Measurements from ENCODE around the gene SP3.
"Not testable (repeated sequence)": the region's sequence is repeated elsewhere in the genome, so short reads cannot be mapped to it uniquely, and the experiment has no call there.

The SP3 gene

DNA sequence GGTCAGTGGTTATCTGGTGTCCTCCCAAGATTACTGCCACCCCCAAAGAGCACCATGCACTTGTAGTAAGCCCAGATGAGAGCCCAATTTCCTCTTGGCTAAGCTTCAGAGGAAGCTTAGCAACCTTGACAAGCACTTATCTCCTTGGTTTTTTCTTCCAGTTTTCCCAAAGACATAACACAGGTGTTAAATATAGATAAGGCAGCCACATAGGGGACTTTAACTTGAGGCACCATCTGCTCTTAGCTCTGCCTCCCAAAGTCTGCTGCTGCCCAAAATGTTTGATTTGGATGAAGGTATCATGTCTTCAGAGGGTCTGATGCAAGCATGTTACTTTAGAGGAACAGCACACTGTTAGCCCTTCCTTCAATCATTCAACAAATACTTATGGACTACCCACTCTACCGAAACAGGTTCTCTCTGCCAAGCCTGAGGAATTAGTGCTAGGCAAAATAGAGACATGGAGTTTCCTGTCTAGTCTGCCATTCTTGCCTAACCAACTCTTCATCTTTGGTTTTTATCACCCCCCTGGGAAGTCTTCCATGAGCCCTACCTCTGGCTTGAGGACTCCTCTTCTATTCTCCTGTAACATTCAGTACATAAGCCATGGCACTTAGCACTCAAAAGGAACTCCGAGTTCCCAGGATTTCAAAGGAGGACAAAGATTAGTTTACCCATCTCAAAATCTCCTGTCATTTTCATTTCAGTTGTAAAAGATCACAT, 73.7 kb downstream of the SP3 start:
- no peak for DNase-seq (ENCODE audit: low read depth, low spot score)

DNA sequence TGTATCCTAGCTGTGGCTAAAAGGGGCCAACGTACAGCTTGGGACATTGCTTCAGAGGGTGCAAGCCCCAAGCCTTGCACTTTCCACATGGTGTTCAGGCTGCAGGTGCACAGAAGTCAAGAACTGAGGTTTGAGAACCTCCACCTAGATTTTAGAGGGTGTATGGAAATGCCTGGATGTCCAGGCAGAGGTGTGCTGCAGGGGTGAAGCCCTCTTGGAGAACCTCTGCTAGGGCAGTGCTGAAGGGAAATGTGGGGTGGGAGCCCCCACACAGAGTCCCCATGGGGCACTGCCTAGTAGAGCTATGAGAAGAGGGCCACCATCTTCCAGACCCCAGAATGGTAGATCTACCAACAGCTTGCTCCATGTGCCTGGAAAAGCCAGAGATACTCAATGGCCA, 75.7 kb downstream of the SP3 start:
- DNase-seq (ENCODE audit: low read depth, low spot score), result not testable (repeated sequence)

DNA sequence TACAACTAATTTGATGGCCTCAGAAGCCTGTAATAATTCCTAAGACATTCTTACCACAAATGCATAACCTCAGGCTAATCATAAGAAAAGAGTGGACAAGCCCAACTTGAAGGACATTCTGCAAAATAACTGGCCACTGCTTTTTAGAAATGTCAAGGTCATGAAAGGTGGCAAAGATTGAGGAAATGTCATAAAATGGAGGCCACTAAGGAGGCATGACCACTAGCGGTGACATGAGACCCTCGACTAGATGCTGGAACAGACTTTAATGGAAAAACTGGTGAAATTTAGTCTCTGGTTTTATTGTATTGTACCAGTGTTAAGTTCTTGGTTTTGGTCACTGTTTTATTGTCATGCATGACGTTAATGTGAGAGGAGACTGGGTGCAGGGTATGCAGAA, 78.6 kb downstream of the SP3 start:
- no peak for DNase-seq (ENCODE audit: low read depth, low spot score)

DNA sequence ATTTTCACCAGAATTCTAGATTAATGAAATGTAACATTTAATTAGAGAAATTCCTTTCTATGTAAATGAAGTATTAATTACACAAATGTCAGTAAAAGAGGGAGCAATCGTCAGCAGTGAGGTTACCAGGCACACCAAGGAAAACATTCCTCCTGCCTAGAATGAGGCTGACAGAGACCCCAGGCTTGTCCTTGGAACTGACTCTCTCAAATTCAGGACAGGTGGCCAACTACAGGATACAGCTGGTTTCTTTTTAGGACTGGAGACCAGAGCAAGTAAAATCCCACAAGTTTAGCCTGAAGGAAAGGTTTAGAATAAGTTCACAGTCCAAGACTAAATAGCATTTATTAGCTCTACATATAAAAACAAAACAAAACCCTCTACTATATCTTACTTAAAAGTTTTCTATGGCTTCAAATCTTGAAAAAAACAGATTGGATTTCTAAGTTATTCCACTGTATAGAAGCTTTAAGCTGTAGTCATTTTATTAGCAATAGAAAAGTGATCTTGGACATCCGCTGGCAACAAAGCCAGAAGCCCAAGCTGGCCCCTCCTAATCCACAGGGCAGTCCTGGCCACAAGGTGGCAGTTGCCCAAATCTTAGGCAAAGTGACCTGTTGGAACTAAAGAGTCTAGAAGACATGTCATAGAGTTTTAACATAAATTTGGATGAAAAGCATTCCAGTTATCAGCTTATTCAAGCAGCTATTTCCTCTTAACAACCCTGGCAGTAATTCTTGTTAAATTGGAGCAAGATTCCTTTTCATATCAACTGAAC, 81.0 kb downstream of the SP3 start:
- no peak for DNase-seq (ENCODE audit: low read depth, low spot score)

DNA sequence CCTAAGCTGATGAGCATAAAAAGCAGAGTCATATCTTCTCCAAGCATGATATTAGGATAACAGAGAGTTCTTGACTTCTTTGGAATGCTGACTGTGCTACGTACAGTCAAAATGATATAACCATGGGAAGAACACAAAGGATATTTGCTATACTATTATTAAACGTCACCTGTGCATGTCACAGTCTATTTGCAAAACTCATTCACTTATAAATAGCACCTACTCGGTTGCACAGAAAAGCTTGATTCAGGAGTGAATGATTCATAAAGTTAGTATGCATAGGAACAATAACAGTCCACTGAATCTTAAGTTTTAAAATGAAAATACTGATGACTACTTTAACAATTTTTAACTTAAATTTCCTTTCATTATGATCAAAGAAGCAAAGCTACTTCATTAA, 83.3 kb downstream of the SP3 start:
- DNase-seq (ENCODE audit: low read depth, low spot score), result no peak

DNA sequence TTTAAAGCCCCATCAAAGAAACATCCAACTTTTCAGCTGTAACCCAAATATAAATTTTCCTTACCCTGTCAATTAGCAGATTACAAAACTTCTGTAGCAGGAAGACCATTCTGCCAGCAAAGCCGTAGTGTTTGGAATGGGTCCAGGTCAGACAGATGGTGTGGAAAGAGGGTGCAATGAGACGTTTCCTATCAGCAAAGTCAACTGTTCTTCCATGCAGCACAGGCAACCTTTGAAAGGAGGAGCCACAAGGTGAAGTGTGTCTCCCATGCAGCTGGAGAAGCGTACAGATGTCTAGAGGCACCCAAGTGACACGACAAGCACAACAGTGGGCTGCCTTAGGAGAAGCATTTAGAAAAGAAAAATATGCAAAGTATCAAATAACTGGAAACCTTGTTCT, 83.7 kb downstream of the SP3 start:
- no peak for DNase-seq (ENCODE audit: low read depth, low spot score)

DNA sequence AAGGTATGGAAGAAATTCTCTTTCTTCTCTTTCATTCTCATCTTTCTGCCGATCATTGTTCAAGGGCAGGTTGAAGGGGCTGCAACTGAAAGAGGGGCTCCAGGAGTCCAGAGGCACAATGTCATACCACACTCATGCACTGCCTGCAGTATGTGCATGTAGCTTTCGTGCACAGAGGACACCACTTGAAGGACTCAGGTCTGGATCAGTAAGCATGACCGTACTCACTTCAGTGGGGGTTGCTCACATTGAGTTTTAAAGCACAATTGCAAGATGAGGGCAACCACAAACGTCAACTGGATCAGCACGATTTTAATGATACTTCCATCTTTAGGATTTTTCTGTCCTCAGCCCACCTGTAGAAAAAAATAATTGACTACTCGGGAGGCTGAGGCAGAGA, 84.6 kb downstream of the SP3 start:
- no peak for DNase-seq (ENCODE audit: low read depth, low spot score)

DNA sequence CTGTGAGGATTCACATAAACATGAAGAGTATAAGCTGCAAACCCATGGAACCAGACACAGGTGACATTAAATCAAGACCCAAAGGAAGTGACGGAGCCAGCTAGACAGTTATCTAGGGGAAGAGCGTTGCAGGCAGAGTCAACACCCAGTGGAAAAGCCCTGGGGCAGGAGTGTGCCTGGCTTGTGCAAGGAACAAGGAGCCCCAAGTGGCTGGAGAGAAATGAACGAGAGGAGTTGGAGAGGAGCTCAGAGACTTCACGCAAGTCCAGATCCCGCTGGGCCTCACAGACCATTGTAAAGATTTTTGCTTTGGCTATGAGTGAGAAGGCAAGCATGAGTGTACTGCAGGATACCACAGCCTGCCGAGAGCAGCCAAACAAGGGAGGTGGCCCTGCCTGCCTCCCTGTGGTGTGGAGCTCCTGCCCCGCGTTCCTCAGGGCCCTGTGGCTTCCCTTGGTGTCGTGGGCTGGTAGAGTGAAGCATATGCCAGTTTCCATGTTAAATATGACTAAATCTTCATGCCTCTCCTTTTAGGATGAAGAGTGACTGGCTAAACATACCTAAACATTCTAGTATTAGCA, 88.2 kb downstream of the SP3 start:
- no peak for DNase-seq (ENCODE audit: low read depth, low spot score)

DNA sequence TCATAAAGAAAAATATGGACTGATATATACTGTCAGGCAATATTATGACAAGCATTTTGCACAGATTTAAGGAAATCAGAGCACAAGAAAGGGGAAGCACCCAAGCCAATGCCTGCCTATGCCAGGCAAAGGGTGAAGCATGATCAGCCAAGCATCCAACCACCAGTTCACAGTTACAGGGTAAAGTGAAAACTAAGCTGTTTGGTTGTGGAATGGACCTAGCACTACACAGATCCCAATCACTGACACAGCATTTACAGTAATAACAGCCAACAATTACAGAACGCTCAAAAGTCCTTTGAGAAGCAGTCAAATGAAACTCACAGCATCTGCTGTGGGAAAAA, 90.3 kb downstream of the SP3 start:
- DNase-seq (ENCODE audit: low read depth, low spot score), result no peak

DNA sequence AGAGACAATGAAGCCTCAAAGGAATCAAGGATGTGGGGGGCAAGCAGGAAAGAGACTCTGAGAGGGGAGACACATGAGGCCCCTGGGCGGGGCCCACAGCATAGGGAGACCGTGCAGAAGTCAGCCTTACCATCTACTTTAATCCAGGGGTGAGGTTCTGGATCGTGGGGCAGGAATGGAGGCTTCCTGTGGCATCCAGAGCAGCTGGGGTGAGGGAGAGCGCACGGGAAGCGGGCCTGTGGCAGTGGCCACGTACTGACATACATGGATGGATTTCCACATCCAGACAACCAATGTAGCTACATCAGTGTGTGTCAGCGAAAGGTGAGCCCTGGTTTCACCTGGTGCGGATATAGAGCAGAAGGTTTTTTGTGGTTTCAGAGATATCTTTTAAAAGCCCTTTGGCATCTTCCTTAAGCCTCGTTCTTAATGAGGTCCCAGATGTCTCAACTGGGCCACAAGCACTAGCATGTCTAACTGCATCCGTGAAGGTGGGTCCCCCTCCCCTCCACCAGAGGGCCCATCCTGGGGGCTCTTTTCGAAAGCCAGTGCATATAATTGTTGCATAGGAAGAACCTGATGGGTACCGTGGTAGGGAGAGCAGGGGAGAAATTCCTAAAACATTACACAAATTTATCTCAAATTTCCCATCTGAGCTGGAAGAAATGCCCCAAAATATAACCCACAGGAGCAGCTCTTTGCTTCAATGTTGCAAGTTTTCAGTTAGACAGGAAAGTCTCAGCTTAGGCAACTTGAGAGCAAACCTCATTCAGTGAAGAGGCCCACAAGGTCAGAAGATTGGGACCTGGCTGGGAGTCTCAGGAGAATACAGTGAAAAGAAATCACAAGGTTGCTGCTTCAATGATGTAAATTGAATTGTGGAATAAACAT, 90.9 kb downstream of the SP3 start:
- DNase-seq (ENCODE audit: low read depth, low spot score), result no peak

DNA sequence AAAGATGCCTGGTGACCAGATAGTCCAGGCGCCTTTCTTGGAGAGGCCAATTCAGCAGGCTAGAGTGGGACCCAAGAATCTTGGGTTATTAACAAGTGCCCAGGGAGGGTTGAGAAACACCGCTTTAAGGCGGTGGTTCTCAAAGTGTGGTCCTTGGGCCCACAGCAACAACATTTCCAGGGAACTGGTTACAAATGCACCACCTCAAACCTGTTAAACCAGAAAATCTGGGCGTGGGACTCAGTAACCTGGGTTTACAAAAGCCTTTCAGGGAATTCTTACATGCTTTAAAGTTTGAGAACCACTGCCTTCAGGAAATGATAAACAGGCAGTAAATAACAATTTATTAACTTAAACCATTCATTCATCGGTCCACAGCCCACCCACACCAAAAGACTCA, 92.5 kb downstream of the SP3 start:
- no peak for DNase-seq (ENCODE audit: low read depth, low spot score)

DNA sequence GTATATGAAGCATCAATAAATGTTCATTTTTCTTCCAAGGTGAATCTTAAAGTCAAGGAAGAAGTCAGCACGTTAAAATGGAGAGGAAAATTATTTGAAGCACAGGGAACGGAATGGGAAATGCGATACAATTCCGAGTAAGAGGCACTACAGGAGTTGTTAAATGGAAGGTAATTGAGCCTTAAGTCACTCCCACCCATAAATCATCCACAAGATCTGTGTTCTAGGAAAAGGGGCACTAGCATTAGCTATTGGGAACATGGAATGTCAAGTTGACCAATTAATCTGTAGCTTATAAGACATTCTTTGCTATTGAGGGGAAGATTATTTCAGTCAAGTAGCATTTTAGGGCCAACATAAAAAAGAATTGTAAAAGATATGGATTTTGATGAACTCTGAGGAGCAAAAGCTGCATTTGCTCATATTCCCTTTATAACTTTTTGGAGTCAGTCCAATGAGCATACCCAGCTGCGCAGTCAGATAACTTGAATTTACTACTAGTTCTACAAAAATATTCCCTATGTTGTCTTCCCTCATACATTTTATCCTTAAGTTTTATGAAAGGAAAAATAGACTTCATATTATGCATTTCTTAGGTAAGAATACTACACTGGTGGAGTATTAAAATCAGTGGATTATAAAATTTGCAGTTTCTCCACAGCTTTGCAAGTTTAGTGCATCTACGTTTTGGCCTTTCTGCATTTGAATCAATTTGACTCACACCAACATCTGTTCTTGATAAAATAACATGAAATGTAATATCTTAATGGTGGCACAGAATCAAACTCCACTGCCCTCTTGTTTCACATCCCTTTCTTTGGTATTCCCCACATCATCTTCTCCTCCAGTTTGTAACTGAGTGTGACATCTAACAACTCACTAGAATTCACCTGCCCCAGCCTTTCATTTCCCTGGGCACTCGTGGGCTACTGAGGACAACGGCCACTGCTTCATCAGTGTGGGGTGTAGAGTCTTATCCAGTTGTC, 95.6 kb downstream of the SP3 start:
- DNase-seq (ENCODE audit: low read depth, low spot score), result no peak

DNA sequence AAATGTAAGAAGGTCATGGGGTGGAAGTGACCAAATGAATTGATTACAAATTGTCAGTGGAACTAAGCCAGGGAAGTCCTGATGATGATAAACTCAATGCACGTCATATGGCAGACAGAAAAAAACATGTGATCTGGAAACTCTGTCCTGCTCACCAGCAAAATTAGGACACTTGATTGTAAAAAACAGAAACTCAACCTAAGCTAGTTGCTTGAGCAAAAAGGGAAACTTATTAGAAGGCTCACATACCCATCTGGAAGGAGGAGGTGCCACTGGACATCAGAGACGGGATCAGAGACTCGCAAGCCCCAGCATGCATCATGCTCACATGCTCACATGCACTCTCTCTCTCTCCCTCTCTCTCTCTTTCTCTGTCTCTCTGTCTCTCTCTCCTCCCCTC, 96.8 kb downstream of the SP3 start:
- DNase-seq (ENCODE audit: low read depth, low spot score), result no peak

DNA sequence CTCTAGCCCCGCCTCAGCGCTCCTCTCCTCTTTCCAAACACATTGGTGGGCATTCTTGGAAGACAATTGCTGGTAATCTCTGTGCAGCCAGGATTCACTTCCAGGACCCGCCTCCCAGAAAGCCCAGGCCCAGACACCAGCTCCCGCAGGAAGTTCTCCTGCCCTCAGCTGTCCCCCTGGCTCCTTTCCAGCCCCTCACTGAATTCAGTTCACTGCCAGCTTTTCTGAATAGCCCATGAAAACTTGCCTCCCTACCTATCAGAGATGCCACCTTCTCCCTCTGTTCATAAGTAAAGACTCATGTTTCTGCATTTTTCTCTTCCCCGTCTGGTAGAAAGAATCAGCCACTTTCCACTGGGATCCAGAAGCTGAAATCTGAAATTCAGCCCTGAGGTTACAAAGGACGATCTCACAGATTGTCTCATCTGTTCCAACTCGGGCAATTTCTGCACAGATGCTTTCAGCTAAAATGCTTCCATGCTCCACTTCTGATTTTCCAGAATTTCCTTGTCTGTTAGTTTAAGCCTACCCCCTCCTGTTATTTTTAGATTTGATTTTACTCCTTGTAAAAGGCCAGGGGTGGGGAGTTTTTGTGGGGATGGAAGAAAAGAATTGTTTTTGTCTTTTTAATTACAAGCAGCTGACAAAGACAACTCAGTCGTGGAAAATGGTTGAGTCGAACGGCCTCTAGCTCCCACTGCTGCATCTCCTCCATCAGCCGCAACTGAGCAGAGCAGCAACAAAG, 98.1 kb downstream of the SP3 start:
- DNase-seq (ENCODE audit: low read depth, low spot score), result no peak

DNA sequence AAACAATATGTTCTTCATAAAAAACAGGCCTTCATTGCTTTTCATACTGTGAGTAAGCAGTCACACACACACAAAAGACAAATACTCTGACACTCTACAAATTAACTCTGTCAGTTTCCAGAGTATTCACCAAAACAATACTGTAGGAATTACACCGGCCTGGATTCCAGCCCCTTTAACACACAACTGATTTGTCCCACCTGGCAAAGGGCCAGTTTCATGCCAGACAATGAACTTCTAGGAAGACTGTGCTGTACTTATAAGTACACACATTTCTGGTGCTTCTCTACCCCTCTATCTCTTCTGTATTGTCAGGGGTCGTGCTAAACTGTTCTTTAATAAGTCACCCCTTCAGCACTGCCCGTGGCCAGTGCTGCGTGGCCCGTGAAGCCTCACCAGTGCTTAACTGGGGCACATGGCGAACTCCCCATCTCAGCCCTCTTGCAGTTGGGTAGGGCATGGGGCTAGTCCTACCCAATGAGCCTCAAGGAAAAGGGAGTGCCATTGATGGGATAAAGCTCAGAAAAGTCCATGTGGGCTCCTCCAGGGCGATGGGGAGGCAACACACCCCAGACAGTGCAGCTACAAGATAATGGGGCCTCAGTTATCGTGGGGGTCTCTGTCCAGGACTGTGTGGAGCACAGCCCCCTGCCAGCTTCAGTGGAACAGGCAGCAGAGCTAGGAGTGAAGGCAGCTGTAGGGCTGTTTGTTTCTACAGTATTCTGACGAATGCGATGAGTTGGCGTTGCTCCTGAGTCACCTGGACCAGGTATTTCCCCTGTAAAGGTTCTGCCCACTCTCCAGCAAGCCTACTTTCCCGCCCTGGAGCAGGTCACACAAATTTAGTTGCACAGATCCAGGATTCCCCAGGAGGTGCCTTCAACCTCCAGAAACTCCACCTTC, 99.0 kb downstream of the SP3 start:
- no peak for DNase-seq (ENCODE audit: low read depth, low spot score)

DNA sequence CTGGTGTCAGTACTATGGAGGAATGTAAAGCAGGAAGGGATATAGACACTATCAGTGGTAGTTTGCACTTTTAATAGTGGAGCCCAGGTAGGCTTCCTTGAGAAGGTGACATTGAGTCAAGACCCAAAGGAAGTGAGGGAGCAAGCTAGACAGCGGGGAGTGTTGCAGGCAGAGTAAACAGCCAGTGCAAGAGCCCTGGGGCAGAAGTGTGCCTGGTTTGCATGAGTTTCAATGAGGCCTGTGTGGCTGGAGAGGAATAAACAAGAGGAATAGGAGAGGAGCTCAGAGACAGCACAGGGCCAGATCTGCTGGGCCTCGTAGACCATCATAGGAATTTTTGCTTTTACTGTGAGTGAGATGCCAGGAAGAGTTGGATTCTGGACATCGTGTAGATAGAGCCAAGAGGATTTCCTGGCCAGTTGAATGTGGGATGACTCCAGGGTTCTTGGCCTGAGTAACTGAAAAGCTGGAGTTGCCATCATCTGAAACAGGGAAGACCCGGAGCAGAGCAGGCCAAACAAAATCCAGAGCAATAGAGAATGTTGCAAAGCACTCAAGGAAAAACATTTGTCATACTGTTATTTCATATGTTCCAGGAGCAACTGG, 102.5 kb downstream of the SP3 start:
- no peak for DNase-seq (ENCODE audit: low read depth, low spot score)

DNA sequence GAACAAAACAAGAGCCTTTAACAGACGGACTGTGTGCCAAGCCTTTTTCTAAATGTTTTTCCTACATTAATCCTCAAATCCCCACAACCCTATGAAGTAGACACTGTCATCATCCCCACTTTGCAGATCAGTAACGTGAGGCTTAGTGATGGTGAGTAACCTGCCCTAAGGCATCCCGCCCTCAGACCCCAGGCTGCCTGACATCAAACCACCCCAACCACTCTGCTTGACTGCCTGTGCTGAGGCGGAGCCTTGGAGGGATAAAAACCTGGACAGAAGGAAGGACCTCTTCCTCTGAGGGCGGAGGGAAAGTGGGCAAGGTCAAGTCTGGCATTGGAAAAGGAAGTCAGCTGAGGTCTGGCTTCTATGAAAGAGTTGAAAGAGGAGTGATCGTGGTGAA, 104.6 kb downstream of the SP3 start:
- no peak for DNase-seq (ENCODE audit: low read depth, low spot score)

DNA sequence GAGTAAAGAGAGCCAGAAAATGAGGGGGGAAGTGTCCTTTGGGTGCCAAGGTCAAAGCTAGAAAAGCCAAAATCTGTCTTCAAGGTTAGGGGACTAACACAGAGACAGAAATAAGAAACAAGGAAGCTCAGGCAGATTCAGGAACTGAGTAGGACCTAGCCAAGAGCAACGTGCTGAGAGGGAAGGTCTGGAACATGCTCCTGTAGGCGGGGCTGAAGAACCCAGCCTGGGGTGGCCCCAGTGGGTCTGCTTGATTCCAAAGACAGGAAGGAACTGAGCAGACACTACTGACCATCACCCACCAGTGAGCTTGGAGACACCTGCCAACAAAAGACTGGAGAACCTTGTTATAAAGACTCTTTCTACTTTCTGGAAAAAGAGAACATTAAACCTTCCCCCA, 105.1 kb downstream of the SP3 start:
- DNase-seq (ENCODE audit: low read depth, low spot score), result no peak

DNA sequence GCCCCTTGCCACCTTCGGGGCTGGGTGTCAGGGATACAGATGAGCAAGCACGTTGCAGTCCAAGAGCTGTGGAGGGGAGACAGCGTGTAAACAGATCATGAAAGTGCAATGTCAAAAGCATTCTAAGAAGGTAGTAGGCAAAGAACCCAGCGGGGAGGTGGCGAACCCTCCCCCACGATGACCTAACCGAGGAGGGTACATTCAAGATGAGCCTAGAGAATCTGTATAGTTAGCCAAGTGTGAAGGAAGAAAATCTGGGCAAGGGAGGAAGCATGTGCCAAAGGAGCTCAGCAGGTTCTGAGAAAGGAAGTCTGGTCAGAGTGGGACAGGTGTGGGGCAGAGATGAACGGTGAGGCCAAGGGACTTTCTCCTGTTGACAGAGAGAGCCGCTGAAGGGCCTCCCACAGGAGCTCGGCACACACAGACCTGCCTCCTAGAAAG, 106.9 kb downstream of the SP3 start:
- no peak for DNase-seq (ENCODE audit: low read depth, low spot score)

Measured in brain pericyte (primary cell).